Karpas-422 (cell line): ENCODE data around the gene ALG3. TPM values are rescaled to one million over a fixed set of nuclear protein-coding genes. Genes with fewer than 3 reads are reported as not detected.

Experiments
- DNase-seq: peaks from one replicate; pipeline ENCODE4 v3.0.0-alpha.2; 2015
- H2AFZ ChIP-seq: fragments of 200-600 bp; sonication (generic); 2 replicates; pipeline ENCODE4 v1.6.1; 2014; ENCODE audit warnings: antibody characterized with exemption, low read length, mixed read lengths
- H3K27ac ChIP-seq: fragments of 200-600 bp; sonication (generic); 2 replicates; pipeline ENCODE4 v1.5.1; 2014; ENCODE audit warnings: mild to moderate bottlenecking, low read length, moderate library complexity
- H3K27me3 ChIP-seq: fragments of 200-600 bp; sonication (generic); 2 replicates; pipeline ENCODE4 v1.6.1; 2014; ENCODE audit warnings: low read length, mixed read lengths
- H3K36me3 ChIP-seq: fragments of 200-600 bp; sonication (generic); 2 replicates; pipeline ENCODE4 v1.6.1; 2014; ENCODE audit warnings: low read length, mixed read lengths; ENCODE audit not compliant: insufficient read depth
- H3K4me1 ChIP-seq: fragments of 200-600 bp; sonication (generic); 2 replicates; pipeline ENCODE4 v1.6.1; 2014; ENCODE audit warnings: mild to moderate bottlenecking, low read length, mixed read lengths
- H3K4me2 ChIP-seq: fragments of 200-600 bp; sonication (generic); 2 replicates; pipeline ENCODE4 v1.6.1; 2014; ENCODE audit warnings: low read length, low read depth, mild to moderate bottlenecking; ENCODE audit not compliant: poor library complexity, severe bottlenecking
- H3K4me3 ChIP-seq: fragments of 200-600 bp; sonication (generic); 2 replicates; pipeline ENCODE4 v1.5.1; 2014; ENCODE audit warnings: mild to moderate bottlenecking, antibody characterized with exemption, low read length, mixed read lengths
- H3K79me2 ChIP-seq: fragments of 200-600 bp; sonication (generic); 2 replicates; pipeline ENCODE4 v1.6.1; 2014; ENCODE audit warnings: mild to moderate bottlenecking, low read length, mixed read lengths
- H3K9ac ChIP-seq: fragments of 200-600 bp; sonication (generic); 2 replicates; pipeline ENCODE4 v1.6.0; 2014; ENCODE audit warnings: low read length
- H3K9me2 ChIP-seq: fragments of 200-600 bp; sonication (generic), shearing (Covaris generic); replicated peaks from 2 replicates; pipeline ENCODE4 v1.6.0; 2014; ENCODE audit warnings: mild to moderate bottlenecking, low read length, moderate library complexity; ENCODE audit not compliant: insufficient read depth
- H3K9me3 ChIP-seq: fragments of 300-700, 200-600 bp; sonication (generic); 2 replicates; pipeline ENCODE4 v1.6.1; 2014; ENCODE audit warnings: low read length, mixed read lengths
- H4K20me1 ChIP-seq: fragments of 200-600 bp; sonication (generic); 2 replicates; pipeline ENCODE4 v1.6.1; 2014; ENCODE audit warnings: mild to moderate bottlenecking, antibody characterized with exemption, low read length, low read depth; ENCODE audit not compliant: insufficient read depth
- total RNA-seq: library from RNA; depleted of rRNA; stranded (reverse); fragments of >200 nt; shearing (Covaris generic); gene quantifications from 2 replicates; pipeline ENCODE4 v1.2.3, GENCODE V29; 2014; ENCODE audit warnings: low replicate concordance

The ALG3 gene
- total RNA-seq, 1 experiment from 2014 or later = 108 TPM

- DNase-seq = no peak
- Histone ChIP-seq H3K9me3 (no peaks in the 10 kb centered on the region), H3K27me3 (no peaks in the 10 kb centered on the region), H3K9me2 (no peaks in the 10 kb centered on the region), H3K79me2 (peaks cover 6% of the 10 kb centered on the region), H4K20me1 (peaks cover 3% of the 10 kb centered on the region; the same call in 1 of the 2 replicates), H3K4me2 (no peak overlapping the region), H3K27ac (no peak overlapping the region), H3K4me3 (no peak overlapping the region), H3K4me1 (peaks cover 18% of the 10 kb centered on the region), H2AFZ (no peak overlapping the region), H3K36me3 (no peaks in the 10 kb centered on the region), H3K9ac (no peak overlapping the region)
Observed at GRCh38 chr3:184262764-184263179, 14.0 kb upstream of the ALG3 start.

DNA sequence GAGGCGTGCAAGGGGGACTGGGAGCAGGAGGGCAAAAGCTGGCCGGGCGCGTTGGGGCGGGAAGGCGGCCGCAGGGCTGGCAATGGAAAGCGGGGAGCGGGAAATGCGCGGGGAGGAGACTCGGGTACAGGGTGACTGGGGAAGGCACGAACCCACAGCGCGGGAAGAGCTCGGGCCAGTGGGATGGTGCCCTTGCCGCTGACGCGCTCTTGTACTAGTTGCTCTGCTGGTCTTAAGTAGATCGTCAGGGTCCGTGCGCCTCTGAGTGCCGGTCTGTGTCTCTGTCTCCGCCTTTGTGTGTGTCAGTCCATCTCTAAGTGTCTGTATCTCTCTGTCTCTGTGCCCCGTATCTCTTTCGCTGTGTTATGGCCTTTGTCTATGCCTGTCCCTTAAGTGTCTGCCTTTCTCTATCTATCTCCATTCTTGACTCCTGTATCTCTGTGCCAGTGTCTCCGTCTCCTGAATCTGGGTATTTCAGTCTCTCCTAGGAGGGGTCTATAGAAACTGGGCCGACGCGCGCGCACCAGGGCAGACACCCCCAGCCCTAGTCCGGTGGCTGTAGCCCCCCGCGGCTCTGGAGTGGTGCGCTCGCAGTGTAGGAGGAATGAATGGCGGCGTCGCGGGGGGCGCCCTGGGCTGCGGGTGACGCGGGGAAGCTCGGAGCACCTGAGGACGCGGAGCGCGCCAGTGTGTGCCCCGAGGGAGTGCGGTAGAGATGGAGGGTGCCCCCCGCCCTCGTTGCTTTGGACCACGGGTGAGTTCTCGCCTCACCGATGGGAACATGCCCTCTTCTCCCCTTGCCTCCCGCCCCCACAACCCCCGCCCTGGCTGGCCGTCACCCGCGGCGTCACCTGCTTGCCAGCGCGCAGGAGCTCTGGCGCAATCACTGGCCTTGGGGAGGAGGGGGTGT lies 13.3 kb upstream of the ALG3 start:
- DNase-seq = peak; percentile 79

DNA sequence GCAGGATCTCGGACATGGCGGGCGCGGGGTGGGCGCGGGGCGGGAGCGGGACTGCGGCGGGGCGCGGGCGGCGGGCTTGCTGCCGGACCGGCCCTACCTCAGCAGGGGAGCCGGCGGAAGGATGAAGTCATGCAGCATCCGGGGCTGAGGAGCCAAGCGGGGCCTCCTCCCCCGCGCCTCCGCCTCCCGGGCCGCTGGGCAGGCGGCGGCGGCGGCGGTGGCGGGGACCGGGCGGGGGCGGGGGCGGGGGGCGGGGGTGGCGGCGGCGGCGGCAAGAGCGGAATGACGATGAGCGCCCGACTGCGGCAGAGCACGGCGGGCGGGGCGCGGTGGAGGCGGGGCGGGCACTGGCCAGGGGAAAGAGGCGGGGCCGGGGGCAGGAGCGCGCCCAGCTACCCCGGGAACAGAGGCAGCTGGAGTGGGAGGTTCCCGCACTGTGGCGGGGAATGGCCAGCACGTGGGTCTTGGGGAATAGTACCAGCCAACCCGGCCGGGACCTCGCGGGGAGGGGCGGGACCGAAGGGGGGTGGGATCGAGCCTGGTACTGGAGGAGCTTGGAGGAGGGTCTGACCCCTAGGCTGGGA lies 12.6 kb upstream of the ALG3 start, which contains the start of gene CAMK2N2:
Gene CAMK2N2, minus strand, starts transcription at position 284 of the 584 bp plus-strand sequence. Its CDS starts 268 bp downstream, at position 16.
- no peaks in the 10 kb centered on the region for H3K9me3 ChIP-seq
- H3K79me2 ChIP-seq = peaks cover 6% of the 10 kb centered on the region
- DNase-seq = peak; percentile 90
- no peak within 1 kb of the TSS; the same call in 1 of the 2 replicates for H3K27ac ChIP-seq
- H3K4me2 ChIP-seq = peak within 1 kb of the TSS; percentile 92
- no peaks in the 10 kb centered on the region for H3K9me2 ChIP-seq
- peak within 1 kb of the TSS; percentile 93 for H2AFZ ChIP-seq
- peaks cover 3% of the 10 kb centered on the region; the same call in 1 of the 2 replicates for H4K20me1 ChIP-seq
- H3K4me3 ChIP-seq = peak within 1 kb of the TSS; percentile 87
- no peaks in the 10 kb centered on the region for H3K27me3 ChIP-seq
- H3K36me3 ChIP-seq = no peaks in the 10 kb centered on the region
- peaks cover 18% of the 10 kb centered on the region for H3K4me1 ChIP-seq
- H3K9ac ChIP-seq = peak within 1 kb of the TSS; percentile 86

More for the DNA sequence above, 13.3 kb upstream of the ALG3 start:
- Histone ChIP-seq H3K9me2 (no peaks in the 10 kb centered on the region), H3K4me3 (peak overlapping the region; percentile 87), H3K4me1 (peaks cover 18% of the 10 kb centered on the region), H4K20me1 (peaks cover 3% of the 10 kb centered on the region; the same call in 1 of the 2 replicates), H3K27ac (no peak overlapping the region), H3K9me3 (no peaks in the 10 kb centered on the region), H3K27me3 (no peaks in the 10 kb centered on the region), H3K9ac (peak overlapping the region; percentile 75), H3K4me2 (peak overlapping the region; percentile 81), H2AFZ (peak overlapping the region; percentile 93), H3K79me2 (peaks cover 6% of the 10 kb centered on the region), H3K36me3 (no peaks in the 10 kb centered on the region)

GRCh38 chr3:184260724-184261269 lies 12.0 kb upstream of the ALG3 start:
- no peak overlapping the region; the same call in 1 of the 2 replicates for H3K27ac ChIP-seq
- H3K36me3 ChIP-seq = no peaks in the 10 kb centered on the region
- H3K4me2 ChIP-seq = peak overlapping the region; percentile 92
- peaks cover 18% of the 10 kb centered on the region for H3K4me1 ChIP-seq
- H4K20me1 ChIP-seq = peaks cover 3% of the 10 kb centered on the region; the same call in 1 of the 2 replicates
- DNase-seq = no peak
- no peaks in the 10 kb centered on the region for H3K9me3 ChIP-seq
- H3K9me2 ChIP-seq = no peaks in the 10 kb centered on the region
- H3K4me3 ChIP-seq = peak overlapping the region; percentile 87
- H3K27me3 ChIP-seq = no peaks in the 10 kb centered on the region
- peak overlapping the region; percentile 88; the same call in 1 of the 2 replicates for H2AFZ ChIP-seq
- H3K9ac ChIP-seq = peak overlapping the region; percentile 86
- peaks cover 6% of the 10 kb centered on the region for H3K79me2 ChIP-seq

GRCh38 chr3:184259878-184260723 lies 11.3 kb upstream of the ALG3 start:
- Histone ChIP-seq H3K36me3 (no peaks in the 10 kb centered on the region), H3K9ac (peak overlapping the region; percentile 86), H3K27me3 (no peaks in the 10 kb centered on the region), H3K9me3 (no peaks in the 10 kb centered on the region), H3K79me2 (peaks cover 13% of the 10 kb centered on the region), H3K4me2 (peak overlapping the region; percentile 92), H3K4me3 (peak overlapping the region; percentile 87), H4K20me1 (peaks cover 3% of the 10 kb centered on the region; the same call in 1 of the 2 replicates), H3K9me2 (no peaks in the 10 kb centered on the region), H3K4me1 (peaks cover 18% of the 10 kb centered on the region), H2AFZ (no peak overlapping the region), H3K27ac (no peak overlapping the region)
- no peak for DNase-seq

DNA sequence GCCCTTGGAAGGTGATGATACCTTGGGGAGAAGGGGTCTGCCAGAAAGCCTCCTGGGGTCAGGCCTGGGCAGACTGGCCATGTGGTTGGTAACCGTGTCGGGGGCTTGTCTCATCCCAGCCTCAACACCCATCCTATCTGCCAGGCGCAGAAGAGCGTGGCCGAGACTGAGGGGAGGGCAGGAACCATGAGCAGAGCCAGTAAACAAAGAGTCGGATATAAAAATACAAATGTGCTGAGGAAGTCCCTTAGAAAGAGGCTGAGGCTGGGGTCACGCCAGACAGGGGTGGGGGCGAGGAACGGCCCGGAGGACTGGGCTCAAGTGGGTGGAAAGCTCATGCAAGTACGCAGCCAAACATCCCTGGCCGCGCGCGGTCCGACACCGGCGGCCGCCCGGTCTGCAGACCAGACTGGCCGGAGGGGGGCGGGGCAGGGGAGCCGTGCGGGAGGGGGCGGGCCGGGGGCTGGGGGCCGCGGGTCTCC lies 10.7 kb upstream of the ALG3 start:
- DNase-seq = no peak
- peaks cover 20% of the 10 kb centered on the region for H3K79me2 ChIP-seq
- no peaks in the 10 kb centered on the region for H3K36me3 ChIP-seq
- H3K4me2 ChIP-seq = no peak overlapping the region
- peaks cover 18% of the 10 kb centered on the region for H3K4me1 ChIP-seq
- H2AFZ ChIP-seq = no peak overlapping the region
- no peak overlapping the region for H3K4me3 ChIP-seq
- no peaks in the 10 kb centered on the region for H3K9me2 ChIP-seq
- H3K9me3 ChIP-seq = no peaks in the 10 kb centered on the region
- H3K9ac ChIP-seq = no peak overlapping the region
- H3K27ac ChIP-seq = no peak overlapping the region
- H3K27me3 ChIP-seq = no peaks in the 10 kb centered on the region
- H4K20me1 ChIP-seq = peaks cover 3% of the 10 kb centered on the region; the same call in 1 of the 2 replicates

DNA sequence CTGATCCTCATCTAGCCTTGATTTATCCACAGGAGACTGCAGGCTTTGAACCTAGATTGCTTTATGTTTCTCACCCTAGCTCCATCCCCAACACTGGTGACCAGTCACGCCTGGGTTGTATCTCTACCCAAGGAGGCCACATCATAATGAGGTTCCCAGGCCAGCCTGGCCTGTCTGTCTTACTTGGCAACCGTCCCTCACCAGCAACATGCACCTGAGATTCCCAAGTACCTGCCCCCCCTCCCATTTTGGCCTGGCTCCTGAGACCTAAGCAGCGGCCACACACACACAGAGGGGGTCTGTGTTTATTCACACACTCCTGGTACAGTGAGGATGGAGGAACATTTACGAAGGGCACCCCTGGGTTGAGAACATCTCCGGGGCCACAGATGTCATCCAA lies 10.2 kb upstream of the ALG3 start:
- no peaks in the 10 kb centered on the region for H3K9me2 ChIP-seq
- H3K27ac ChIP-seq = no peak overlapping the region
- H3K27me3 ChIP-seq = no peaks in the 10 kb centered on the region
- H3K9ac ChIP-seq = no peak overlapping the region
- no peak for DNase-seq
- no peaks in the 10 kb centered on the region for H3K36me3 ChIP-seq
- H3K4me1 ChIP-seq = peaks cover 18% of the 10 kb centered on the region
- no peak overlapping the region for H2AFZ ChIP-seq
- H3K9me3 ChIP-seq = no peaks in the 10 kb centered on the region
- peaks cover 23% of the 10 kb centered on the region for H3K79me2 ChIP-seq
- no peak overlapping the region for H3K4me2 ChIP-seq
- no peak overlapping the region for H3K4me3 ChIP-seq
- H4K20me1 ChIP-seq = peaks cover 3% of the 10 kb centered on the region; the same call in 1 of the 2 replicates
